Stimulated activated CD8-positive, alpha-beta memory T cell treated with anti-CD3 and anti-CD28 coated beads, Interleukin-4, amount 100 ng/mL, for 4 hours (primary cell): ENCODE measurements around the gene USP21.

Experiments
- DNase-seq, 2 donors: peaks; one replicate each; pipeline ENCODE4 v3.0.0-alpha.2; 2020; ENCODE audit warnings: low read depth in 2 of 2, low spot score in 1 of 2

Gene USP21

DNA sequence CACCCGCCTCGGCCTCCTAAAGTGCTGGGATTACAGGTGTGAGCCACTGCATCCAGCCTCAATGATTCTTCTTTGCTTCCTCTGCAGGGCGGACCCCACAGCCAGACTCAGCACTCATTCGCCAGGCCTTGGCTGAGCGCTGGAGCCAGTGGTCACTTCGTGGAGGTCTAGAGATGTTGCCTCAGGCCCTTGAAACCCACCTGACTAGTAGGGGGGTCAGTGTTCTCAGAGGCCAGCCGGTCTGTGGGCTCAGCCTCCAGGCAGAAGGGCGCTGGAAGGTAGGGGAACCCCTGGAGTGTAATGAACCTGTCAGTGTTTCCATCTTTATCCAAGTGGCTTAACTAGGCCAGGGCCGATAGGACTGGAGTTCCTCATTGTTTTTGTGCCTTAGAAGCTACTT, 9.6 kb downstream of the USP21 start:
- no peak for DNase-seq

- DNase-seq: no peak
Observed at GRCh38 chr1:161171191-161171590, 11.9 kb downstream of the USP21 start.

GRCh38 chr1:161171696-161172095, 12.4 kb downstream of the USP21 start:
- DNase-seq: no peak

GRCh38 chr1:161172349-161172748, 13.0 kb downstream of the USP21 start:
- no peak for DNase-seq

- no peak for DNase-seq
Observed at GRCh38 chr1:161172776-161173376, 13.6 kb downstream of the USP21 start.

DNA sequence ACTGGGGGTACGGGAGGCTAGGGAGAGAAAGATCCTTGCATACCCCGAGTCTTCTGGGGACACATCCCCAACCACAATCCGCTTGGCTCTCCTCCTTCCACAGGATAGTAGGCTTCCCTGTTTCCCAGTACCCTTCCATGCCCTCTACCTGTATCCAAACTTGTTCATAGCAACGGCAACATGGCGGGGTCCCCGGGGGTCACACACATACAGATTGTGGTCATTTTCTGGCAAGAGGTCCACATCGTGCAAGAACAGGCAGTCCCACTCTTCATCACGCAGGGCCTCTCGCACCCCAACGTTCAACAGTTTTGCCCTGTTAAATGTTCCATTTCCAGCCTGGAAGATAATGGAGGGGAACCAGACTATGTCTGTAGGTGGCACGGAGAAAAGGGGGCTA, 14.4 kb downstream of the USP21 start:
- no peak for DNase-seq

GRCh38 chr1:161174911-161175310, 15.6 kb downstream of the USP21 start:
- no peak for DNase-seq

DNA sequence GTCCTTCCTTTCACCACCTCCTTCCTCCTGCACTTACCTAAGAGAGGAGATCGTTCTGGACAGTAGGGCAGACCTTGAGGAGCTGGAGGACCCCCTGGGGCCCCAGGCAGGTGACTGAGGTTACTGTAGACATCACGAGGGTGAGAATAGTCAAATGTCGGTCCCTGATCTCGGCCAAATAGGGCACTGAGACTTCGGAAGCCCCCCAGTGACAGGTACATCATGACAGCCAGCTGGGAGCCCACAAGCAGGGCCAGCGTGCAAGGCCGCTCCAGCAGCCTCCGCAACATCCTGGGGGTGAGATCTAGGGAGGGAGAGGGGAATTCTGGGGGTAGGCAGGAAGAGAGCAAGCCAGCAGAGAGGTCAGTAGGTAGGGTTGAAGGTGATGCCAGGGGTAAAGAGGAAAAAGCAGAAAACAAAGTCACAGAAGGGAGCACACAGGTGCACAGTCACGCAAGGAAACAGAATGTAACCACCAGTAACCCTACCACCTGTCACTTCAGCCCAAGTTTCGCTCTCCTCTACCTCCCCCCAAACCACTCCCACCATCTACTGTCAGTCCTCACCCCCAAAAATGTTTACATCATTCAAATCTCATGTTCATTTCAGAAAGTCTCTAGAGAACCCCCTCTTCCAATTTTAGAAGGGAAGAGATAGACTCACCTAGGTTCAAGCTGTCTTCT, 16.6 kb downstream of the USP21 start:
- DNase-seq: no peak

DNA sequence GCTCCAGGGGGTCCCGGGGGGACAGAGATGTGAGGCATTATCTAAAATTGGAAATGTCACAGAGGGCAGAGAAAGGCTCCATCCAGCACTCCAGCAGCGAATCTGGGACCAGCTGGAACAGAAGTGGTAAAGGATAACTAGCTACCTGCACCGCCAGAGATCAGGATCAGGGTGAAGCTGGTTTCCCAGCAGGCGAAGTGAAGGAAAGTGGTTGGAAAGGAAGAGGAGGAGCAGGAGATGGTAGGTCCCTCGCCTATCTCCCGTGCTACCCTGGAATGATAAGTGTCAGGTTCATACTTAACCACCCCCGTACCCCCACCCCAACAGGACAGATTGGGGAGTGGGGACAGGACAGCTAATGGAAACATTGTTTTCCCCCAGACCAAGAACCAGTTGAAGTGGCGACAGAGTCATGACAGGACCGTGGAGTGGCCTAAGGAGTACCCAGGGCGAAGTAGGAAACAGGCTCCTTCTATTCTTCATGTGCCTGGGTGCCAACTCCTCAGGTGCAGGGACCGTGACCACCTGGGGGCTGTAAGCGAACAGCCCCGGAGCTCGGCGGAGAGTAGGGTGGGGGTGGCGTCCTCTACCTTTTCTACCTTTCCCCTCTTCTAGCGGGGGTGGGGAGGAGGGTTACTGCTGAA, 17.3 kb downstream of the USP21 start:
- no peak for DNase-seq

GRCh38 chr1:161177112-161177935, 18.0 kb downstream of the USP21 start, which contains the start of gene B4GALT3:
Gene B4GALT3 (minus strand): TSS chr1:161177507. CDS start chr1:161176060, 1,447 bp downstream.
- DNase-seq: peak; percentile 89 to 97

GRCh38 chr1:161177936-161178244, 18.6 kb downstream of the USP21 start:
- no peak for DNase-seq

GRCh38 chr1:161179698-161180097, 20.4 kb downstream of the USP21 start:
- no peak for DNase-seq

DNA sequence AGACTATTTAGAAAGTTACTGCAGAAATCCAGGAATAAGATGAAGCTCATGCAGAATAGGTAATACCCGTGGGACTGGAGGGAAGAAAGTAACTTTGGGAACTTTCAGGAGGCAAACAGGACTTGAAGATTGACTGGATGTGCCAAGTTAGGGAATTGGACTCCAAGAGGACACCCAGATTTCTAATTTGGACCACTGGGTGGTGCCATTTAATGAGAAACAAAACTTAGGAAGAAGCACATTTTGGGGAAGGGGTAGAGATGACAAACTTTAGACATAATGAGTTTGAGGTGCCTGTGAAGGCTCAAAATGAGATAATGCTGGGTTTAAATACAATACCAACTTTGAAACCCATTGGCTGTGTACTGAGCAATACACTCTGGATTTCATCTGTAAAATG, 21.3 kb downstream of the USP21 start:
- DNase-seq: no peak

- DNase-seq: peak in 1 of 2 donors; percentile 22
Observed at GRCh38 chr1:161182214-161182613, 22.9 kb downstream of the USP21 start.

DNA sequence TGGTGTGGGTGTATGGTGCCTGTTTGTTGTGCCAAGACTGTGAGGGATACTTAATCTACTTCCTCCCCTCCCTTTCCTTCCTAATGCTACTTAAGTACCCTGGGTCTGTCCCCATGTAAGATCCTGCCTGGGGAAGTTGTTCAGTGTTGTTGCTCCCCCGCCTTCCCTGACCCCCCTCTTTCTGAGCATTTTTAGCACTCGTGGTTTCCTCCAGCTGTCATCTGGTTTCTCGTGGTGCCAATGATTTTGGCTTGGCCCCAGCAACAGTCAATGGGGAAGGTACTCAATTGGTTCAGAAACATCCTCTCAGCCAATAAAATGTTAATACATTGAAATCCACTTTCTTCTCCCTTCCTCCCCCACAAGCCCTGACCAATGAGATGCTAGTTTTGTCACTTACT, 26.0 kb downstream of the USP21 start:
- DNase-seq: peak; percentile 39 to 45

DNA sequence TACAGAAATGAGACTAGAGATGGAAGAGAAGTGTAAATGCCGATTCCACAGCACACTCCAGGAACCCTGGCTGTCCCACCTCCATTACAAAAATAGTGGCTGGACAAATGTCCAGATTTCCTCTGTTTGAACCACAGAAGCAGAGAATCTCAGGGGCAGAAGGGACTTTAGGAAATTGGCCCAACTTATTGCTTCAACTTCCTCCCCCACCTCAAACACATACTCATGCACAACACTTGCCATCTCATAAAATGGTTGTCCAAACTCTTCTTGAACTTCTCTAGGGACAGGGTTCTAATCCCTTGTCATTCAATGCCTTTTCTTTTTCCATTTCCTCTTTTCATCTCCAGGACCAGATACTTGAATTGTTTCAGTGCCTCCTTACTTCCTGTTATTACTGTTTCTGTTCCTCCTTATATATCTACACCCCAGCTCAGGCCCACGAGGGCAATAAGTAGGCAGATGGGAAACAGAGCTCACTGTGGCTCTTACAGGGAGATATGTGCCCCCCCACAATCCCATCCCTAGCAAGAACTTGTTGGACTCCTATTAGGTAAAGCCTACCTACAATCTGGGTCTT, 26.5 kb downstream of the USP21 start:
- no peak for DNase-seq

DNA sequence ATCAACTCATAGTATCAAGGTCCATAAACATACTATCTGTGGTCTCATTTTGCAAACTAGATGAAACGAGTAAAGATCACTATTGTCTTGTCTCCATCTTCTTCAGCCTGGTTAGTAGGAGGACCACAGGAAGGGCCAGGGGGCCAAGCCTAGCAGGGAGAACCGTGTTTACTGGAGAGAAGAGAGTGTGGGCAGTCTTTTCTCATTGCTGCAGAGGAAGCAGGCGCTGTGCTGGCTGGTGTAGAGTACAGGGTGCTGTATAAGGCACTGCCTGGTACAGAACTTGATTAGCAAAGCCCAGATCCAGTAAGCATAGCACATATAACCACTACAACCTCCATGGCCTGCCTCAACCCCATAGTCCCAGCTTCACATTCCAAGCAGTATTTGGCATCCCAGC, 28.0 kb downstream of the USP21 start:
- no peak for DNase-seq

DNA sequence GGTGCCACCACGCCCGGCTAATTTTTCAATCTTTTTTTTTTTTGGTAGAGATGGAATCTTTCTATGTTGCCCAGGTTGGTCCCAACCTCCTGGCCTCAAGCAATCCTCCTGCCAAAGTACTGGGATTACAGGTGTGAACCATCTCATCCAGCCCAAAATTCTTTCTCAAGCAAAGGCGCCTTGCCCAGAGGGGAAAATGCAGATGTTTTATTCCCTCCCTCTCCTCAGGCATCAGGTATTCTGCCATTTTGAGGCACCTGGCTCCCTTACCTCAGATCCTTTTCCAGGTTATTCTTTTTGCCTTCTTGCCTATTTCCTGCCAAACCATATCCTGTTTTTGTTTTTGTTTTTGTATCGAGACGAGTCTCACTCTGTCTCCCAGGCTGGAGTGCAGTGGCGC, 29.1 kb downstream of the USP21 start:
- DNase-seq: no peak

DNA sequence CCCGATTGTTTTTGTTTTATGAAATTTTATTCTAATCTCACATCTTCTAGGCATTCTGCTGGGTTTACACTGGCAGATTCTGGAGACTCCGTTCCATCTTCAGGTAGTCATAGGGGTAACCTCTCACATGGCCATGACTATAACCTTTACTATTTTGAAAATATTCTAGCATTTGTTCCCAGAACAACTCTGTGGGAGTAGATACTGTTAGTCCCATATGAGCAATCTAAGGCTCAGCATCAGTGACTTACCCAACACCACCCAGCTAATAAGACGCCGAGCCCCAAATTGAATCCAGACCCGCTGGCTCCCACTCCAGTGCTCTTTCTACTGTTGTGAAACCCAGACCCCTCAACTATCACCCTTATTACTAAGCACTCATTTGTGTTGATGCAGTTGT, 29.7 kb downstream of the USP21 start:
- no peak for DNase-seq

DNA sequence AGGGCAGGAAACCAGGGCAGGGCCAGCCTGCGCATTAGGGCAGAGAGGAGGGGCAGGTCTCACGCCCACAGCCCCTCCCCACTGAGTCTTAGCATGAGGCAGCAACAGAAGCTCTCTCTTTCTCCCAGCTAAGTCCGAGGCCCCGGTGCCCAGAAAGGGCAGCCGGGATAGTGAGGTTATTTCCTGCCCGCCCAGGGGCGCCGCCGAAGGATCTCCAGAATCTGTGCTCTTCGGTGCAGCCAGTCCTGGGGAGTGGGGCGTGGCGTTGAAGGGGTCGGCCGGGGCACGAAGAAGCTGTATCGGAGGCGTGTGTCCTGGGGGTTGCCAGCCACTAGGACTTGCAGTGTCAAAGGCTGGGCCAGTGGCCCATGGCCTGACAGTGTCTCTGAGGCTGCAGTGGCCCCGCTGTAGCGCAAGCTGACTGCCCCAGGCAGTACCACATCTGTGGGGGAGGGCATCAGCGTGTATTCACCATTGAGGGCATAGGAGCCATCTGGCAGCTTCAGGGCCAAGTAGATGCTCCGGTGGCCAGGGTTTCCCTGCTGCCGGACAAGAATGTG, 31.7 kb downstream of the USP21 start:
- DNase-seq: no peak

- no peak for DNase-seq
Observed at GRCh38 chr1:161191971-161192370, 32.7 kb downstream of the USP21 start.
